HepG2 (cell line): Measurements from ENCODE around the gene ANKZF1. TPM values are rescaled to one million over a fixed set of nuclear protein-coding genes. Genes with fewer than 3 reads are reported as not detected.

ENCODE experiments used
- BCL3 ChIP-seq: sonication (generic); formaldehyde crosslinking; IDR thresholded peaks from 2 replicates; pipeline ENCODE4 v1.5.1; 2020; ENCODE audit warnings: mild to moderate bottlenecking, missing genetic modification reagents, moderate library complexity
- CC2D1A ChIP-seq: sonication (generic); formaldehyde crosslinking; IDR thresholded peaks from 2 replicates; pipeline ENCODE4 v1.8.1; 2023; ENCODE audit warnings: mild to moderate bottlenecking, missing genetic modification reagents
- CREB1 ChIP-seq, 2 experiments: fragments of 450-650 bp in 1 of 2; IDR thresholded peaks; 2 replicates each; pipeline ENCODE4 v1.6.1; 2016 to 2017; ENCODE audit warnings: control low read depth in 1 of 2, mild to moderate bottlenecking in 1 of 2, missing compliant biosample characterization in 1 of 2, missing genetic modification characterization in 1 of 2
- ISL2 ChIP-seq: sonication (generic); formaldehyde crosslinking; IDR thresholded peaks from 2 replicates; pipeline ENCODE4 v1.5.0; 2020; ENCODE audit warnings: missing genetic modification reagents
- MEIS1 ChIP-seq: sonication (generic); formaldehyde crosslinking; IDR thresholded peaks from 2 replicates; pipeline ENCODE4 v1.9.0; 2021; ENCODE audit warnings: mild to moderate bottlenecking, missing genetic modification reagents, moderate library complexity, borderline replicate concordance
- ZFP36L1 ChIP-seq: sonication (generic); formaldehyde crosslinking; IDR thresholded peaks from 2 replicates; pipeline ENCODE4 v1.8.0; 2022; ENCODE audit warnings: mild to moderate bottlenecking, missing genetic modification reagents, moderate library complexity
- ZNF234 ChIP-seq: sonication (generic); formaldehyde crosslinking; conservative IDR thresholded peaks from 2 replicates; pipeline ENCODE4 v1.5.1; 2020; ENCODE audit warnings: mild to moderate bottlenecking, missing genetic modification reagents
- ZNF577 ChIP-seq: sonication (generic); formaldehyde crosslinking; IDR thresholded peaks from 2 replicates; pipeline ENCODE4 v1.4.0; 2020; ENCODE audit warnings: mild to moderate bottlenecking, low read depth, missing genetic modification reagents, borderline replicate concordance
- ZNF614 ChIP-seq: IDR thresholded peaks from 2 replicates; pipeline ENCODE4 v1.6.1; 2018; ENCODE audit warnings: missing biosample characterization, missing genetic modification reagents, inconsistent platforms, borderline replicate concordance
- ZSCAN25 ChIP-seq: sonication (generic); formaldehyde crosslinking; IDR thresholded peaks from 2 replicates; pipeline ENCODE4 v1.8.0; 2022; ENCODE audit warnings: mild to moderate bottlenecking, missing genetic modification reagents
- polyA plus RNA-seq, 8 experiments: library from polyadenylated mRNA; depleted of rRNA in 3 of 8; stranded (reverse) in 7 of 8; unstranded in 1 of 8; fragments of >200 nt; fragmentation: Illumina TruSeq in 4 of 8; extraction: Trizol in 4 of 8; gene quantifications; 2 replicates each; pipeline versions ENCODE4 v1.2.1 to v1.2.3, GENCODE V29; 2011 to 2016; ENCODE audit warnings: low read depth in 4 of 8, missing spikeins in 1 of 8, mixed read lengths in 1 of 8; ENCODE audit not compliant: insufficient read depth in 1 of 8
- total RNA-seq, 5 experiments: library from RNA; depleted of rRNA; stranded (reverse); fragments of >200 nt; fragmentation: Illumina TruSeq; extraction: Trizol; gene quantifications; 2 replicates each; pipeline ENCODE4 v1.2.3, GENCODE V29; 2016; ENCODE audit warnings: low read depth in 1 of 5
- TF ChIP-seq, protein P1 (sequence below): sonication (generic); formaldehyde crosslinking; IDR thresholded peaks from 2 replicates; pipeline ENCODE4 v1.4.0; 2020; ENCODE audit warnings: missing genetic modification reagents, mild to moderate bottlenecking, borderline replicate concordance
- TF ChIP-seq, protein P2 (sequence below): sonication (generic); formaldehyde crosslinking; IDR thresholded peaks from 2 replicates; pipeline ENCODE4 v1.4.0; 2020; ENCODE audit warnings: missing genetic modification reagents
- TF ChIP-seq, protein P3 (sequence below): sonication (generic); formaldehyde crosslinking; IDR thresholded peaks from 2 replicates; pipeline ENCODE4 v1.4.0; 2020; ENCODE audit warnings: missing genetic modification reagents, borderline replicate concordance

ANKZF1 gene
- total and polyA plus RNA-seq, 2 of the 13 experiments (the other 11 are each of a cell fraction or from before 2014, with no cell fraction given), result 25.3 to 128 TPM

DNA sequence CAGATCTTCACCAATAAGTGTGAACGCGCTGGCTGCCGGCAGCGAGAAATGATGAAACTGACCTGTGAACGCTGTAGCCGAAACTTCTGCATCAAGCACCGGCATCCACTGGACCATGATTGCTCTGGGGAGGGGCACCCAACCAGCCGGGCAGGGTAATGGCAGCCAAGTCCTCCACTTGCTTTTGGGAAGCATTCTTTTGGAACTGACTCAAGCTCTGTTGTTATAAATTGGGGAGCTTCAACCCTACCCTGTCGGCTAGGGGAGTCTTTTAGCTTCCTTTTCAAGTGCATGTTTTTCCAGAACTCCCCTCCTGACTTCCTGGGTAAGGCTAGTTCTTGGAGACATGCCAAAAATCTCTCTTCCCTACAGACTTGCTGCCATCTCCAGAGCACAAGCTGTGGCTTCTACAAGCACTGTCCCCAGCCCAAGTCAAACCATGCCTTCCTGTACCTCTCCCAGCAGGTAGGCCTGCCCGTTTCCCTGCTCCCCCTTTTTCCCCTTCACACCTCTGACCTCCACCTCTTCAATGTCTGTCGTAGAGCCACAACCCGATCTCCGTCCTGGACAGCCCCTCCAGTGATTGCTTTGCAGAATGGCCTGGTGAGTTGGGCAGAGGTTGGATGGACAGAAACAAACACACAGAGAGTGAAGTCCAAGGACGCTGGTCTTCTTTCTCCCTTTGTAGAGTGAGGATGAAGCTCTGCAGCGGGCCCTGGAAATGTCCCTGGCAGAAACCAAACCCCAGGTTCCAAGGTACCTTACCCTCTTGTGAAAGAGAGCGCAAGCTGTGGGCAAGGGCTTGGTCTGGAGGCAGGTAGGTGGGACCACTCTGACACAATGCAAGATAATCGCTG lies 21.5 kb upstream of the ANKZF1 start (continued):
- TF ChIP-seq, protein P1, sequence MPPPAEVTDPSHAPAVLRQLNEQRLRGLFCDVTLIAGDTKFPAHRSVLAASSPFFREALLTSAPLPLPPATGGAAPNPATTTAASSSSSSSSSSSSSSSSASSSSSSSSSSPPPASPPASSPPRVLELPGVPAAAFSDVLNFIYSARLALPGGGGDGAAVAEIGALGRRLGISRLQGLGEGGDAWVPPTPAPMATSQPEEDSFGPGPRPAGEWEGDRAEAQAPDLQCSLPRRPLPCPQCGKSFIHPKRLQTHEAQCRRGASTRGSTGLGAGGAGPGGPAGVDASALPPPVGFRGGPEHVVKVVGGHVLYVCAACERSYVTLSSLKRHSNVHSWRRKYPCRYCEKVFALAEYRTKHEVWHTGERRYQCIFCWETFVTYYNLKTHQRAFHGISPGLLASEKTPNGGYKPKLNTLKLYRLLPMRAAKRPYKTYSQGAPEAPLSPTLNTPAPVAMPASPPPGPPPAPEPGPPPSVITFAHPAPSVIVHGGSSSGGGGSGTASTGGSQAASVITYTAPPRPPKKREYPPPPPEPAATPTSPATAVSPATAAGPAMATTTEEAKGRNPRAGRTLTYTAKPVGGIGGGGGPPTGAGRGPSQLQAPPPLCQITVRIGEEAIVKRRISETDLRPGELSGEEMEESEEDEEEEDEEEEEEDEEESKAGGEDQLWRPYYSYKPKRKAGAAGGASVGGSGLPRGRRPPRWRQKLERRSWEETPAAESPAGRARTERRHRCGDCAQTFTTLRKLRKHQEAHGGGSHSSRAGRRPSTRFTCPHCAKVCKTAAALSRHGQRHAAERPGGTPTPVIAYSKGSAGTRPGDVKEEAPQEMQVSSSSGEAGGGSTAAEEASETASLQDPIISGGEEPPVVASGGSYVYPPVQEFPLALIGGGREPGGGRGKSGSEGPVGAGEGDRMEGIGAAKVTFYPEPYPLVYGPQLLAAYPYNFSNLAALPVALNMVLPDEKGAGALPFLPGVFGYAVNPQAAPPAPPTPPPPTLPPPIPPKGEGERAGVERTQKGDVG (CRISPR knock-in tag), result peak; percentile 18; the same call in 1 of the 2 replicates
- TF ChIP-seq CREB1 (IDR thresholded peaks at IDR 0.05) (no peak), CREB1 (CRISPR knock-in tag; IDR thresholded peaks at IDR 0.05) (peak; percentile 73), ISL2 (CRISPR knock-in tag) (peak; percentile 64; the same call in 1 of the 2 replicates), ZNF614 (CRISPR knock-in tag) (no peak; the same call in 1 of the 2 replicates), ZNF577 (no peak), ZFP36L1 (0 out of 2 replicates have a peak, but pooled peaks have one; percentile 79), ZSCAN25 (CRISPR knock-in tag) (peak; percentile 81), MEIS1 (CRISPR knock-in tag) (0 out of 2 replicates have a peak, but pooled peaks have one; percentile 33), BCL3 (peak; percentile 37), CC2D1A (CRISPR knock-in tag) (0 out of 2 replicates have a peak, but pooled peaks have one; percentile 23), ZNF234 (no peak)
- TF ChIP-seq, protein P2, sequence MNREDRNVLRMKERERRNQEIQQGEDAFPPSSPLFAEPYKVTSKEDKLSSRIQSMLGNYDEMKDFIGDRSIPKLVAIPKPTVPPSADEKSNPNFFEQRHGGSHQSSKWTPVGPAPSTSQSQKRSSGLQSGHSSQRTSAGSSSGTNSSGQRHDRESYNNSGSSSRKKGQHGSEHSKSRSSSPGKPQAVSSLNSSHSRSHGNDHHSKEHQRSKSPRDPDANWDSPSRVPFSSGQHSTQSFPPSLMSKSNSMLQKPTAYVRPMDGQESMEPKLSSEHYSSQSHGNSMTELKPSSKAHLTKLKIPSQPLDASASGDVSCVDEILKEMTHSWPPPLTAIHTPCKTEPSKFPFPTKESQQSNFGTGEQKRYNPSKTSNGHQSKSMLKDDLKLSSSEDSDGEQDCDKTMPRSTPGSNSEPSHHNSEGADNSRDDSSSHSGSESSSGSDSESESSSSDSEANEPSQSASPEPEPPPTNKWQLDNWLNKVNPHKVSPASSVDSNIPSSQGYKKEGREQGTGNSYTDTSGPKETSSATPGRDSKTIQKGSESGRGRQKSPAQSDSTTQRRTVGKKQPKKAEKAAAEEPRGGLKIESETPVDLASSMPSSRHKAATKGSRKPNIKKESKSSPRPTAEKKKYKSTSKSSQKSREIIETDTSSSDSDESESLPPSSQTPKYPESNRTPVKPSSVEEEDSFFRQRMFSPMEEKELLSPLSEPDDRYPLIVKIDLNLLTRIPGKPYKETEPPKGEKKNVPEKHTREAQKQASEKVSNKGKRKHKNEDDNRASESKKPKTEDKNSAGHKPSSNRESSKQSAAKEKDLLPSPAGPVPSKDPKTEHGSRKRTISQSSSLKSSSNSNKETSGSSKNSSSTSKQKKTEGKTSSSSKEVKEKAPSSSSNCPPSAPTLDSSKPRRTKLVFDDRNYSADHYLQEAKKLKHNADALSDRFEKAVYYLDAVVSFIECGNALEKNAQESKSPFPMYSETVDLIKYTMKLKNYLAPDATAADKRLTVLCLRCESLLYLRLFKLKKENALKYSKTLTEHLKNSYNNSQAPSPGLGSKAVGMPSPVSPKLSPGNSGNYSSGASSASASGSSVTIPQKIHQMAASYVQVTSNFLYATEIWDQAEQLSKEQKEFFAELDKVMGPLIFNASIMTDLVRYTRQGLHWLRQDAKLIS (CRISPR knock-in tag), result peak; percentile 24; the same call in 1 of the 2 replicates
- TF ChIP-seq, protein P3, sequence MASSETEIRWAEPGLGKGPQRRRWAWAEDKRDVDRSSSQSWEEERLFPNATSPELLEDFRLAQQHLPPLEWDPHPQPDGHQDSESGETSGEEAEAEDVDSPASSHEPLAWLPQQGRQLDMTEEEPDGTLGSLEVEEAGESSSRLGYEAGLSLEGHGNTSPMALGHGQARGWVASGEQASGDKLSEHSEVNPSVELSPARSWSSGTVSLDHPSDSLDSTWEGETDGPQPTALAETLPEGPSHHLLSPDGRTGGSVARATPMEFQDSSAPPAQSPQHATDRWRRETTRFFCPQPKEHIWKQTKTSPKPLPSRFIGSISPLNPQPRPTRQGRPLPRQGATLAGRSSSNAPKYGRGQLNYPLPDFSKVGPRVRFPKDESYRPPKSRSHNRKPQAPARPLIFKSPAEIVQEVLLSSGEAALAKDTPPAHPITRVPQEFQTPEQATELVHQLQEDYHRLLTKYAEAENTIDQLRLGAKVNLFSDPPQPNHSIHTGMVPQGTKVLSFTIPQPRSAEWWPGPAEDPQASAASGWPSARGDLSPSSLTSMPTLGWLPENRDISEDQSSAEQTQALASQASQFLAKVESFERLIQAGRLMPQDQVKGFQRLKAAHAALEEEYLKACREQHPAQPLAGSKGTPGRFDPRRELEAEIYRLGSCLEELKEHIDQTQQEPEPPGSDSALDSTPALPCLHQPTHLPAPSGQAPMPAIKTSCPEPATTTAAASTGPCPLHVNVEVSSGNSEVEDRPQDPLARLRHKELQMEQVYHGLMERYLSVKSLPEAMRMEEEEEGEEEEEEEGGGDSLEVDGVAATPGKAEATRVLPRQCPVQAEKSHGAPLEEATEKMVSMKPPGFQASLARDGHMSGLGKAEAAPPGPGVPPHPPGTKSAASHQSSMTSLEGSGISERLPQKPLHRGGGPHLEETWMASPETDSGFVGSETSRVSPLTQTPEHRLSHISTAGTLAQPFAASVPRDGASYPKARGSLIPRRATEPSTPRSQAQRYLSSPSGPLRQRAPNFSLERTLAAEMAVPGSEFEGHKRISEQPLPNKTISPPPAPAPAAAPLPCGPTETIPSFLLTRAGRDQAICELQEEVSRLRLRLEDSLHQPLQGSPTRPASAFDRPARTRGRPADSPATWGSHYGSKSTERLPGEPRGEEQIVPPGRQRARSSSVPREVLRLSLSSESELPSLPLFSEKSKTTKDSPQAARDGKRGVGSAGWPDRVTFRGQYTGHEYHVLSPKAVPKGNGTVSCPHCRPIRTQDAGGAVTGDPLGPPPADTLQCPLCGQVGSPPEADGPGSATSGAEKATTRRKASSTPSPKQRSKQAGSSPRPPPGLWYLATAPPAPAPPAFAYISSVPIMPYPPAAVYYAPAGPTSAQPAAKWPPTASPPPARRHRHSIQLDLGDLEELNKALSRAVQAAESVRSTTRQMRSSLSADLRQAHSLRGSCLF, result no peak
